Activated CD8-positive, alpha-beta memory T cell treated with anti-CD3 and anti-CD28 coated beads, Interleukin-2, amount 50 U/mL, for 24 hours (primary cell): Measurements from ENCODE around the gene MUC21.
"Not testable (repeated sequence)": the region's sequence is repeated elsewhere in the genome, so short reads cannot be mapped to it uniquely, and the experiment has no call there.

Experiments used
- DNase-seq: peaks from one replicate; pipeline ENCODE4 v3.0.0-alpha.2; 2020; ENCODE audit errors: extremely low read depth

MUC21 gene

GRCh38 chr6:30969171-30969570 is 14.3 kb upstream of the MUC21 start:
- not testable (repeated sequence) for DNase-seq

- DNase-seq: no peak
These were observed 12.6 kb upstream of the MUC21 start for GRCh38 chr6:30970946-30971345.

- DNase-seq: no peak
These were observed 10.7 kb upstream of the MUC21 start for GRCh38 chr6:30972816-30973215.

DNA sequence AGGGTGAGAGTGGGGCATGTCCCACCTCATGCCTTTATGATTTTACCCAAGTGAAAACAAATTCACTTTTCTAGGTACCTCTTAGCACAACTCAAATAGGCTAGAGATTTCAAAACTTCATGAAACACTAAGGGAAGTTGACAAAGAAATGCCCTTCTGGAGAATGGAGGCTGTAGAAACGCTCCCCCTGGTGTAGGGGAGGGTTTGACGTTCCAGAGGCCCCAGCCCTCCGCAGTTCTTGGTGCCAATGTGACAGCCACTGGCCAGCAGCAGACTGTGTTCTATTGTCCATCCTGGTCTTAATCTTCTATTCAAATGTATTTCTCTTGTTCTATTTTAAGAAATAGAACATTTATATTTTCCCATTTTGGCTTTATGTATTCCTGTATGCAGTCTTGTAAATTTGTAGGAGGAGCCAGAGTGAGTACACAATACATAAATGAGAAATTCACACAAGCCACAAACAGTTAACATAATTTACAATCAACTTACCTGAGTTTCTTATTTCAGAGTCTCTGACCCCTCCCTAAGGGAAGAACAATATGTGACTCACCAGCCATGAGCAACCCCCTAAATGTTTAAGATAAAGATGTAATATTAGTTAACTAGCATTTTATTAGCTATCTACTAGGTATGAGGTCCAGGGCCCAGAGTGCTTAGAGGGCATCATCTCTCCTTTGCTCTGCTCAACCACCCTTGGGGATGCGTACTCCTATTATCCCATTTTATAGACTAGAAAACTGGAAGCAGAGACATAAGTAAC is 8.8 kb upstream of the MUC21 start:
- DNase-seq: no peak

GRCh38 chr6:30979141-30979540 is 4.4 kb upstream of the MUC21 start:
- no peak for DNase-seq

- no peak for DNase-seq
These were observed 3.8 kb upstream of the MUC21 start for GRCh38 chr6:30979690-30980089.

DNA sequence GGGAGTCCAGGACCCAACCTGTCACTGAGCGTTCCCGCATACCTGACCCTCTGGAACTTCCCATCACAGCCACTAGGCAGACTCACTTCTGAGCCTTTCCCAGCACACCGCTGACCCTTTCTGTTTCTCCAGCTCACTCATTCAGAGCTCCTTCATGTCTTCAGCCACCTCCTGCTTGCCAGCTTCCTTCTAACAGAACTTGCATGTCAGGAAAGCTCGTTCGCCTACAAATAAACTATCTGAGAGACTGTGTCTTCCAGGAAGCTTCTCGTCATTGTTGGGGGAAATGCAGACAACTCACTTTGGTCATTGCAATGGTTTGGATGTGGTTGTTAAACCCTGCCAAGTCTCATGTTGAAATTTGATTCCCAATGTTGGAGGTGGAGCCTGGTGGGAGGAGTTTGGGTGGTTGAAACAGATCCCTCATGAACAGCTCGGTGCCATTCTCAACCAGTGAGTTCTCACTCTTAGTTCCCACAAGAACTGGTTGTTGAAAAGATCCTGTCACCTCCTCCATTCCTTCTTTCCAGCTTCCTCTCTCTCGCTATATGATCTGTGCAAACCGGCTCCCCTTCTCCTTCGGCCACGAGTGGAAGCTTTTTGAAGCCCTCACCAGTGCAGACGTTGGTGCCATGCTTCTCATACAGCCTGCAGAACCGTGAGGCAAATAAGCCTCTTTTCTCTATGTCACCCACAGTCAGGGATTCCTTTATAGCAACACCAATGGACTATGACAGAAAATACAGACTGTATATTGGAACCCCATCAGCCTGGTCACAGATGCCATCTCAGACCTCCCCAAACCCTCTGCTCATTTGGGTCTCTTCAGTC is 1.4 kb upstream of the MUC21 start:
- DNase-seq: no peak

DNA sequence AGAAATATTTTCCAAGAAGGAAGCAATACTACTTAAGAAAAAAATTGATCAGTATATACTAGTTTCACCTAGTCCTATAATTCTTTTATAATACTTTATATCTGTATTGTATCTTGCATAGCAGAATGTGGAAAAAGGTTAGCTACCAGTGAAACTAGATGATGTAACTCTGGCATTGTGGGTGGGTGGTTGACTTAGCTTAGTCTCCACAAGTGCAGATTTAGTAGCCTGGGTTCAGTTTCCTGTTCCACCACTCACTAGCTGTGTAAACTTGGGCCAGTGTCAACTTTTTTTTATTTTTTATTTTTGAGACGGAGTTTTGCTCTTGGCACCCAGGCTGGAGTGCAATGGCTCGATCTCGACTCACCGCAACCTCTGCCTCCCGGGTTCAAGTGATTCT is 2.0 kb downstream of the MUC21 start:
- no peak for DNase-seq

- DNase-seq: no peak
These were observed 3.8 kb downstream of the MUC21 start for GRCh38 chr6:30987304-30987703.

DNA sequence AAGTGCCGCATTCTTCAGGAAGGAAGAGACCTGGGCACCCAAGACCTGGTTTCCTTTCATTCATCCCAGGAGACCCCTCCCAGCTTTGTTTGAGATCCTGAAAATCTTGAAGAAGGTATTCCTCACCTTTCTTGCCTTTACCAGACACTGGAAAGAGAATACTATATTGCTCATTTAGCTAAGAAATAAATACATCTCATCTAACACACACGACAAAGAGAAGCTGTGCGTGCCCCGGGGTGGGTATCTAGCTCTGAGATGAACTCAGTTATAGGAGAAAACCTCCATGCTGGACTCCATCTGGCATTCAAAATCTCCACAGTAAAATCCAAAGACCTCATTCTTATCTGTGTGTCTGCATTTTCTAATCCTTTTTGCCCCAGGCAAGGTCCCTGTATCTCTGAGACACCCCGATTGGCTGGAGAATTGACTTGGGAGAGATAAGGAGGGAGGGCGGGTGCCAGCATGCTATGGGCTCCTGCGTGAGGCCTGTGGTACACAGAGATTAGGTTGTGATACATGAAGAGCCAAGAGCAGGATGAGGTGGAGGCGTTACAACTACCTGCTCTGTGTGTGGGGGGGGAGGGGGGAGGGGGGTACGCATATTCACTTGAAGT is 4.8 kb downstream of the MUC21 start:
- DNase-seq: no peak

DNA sequence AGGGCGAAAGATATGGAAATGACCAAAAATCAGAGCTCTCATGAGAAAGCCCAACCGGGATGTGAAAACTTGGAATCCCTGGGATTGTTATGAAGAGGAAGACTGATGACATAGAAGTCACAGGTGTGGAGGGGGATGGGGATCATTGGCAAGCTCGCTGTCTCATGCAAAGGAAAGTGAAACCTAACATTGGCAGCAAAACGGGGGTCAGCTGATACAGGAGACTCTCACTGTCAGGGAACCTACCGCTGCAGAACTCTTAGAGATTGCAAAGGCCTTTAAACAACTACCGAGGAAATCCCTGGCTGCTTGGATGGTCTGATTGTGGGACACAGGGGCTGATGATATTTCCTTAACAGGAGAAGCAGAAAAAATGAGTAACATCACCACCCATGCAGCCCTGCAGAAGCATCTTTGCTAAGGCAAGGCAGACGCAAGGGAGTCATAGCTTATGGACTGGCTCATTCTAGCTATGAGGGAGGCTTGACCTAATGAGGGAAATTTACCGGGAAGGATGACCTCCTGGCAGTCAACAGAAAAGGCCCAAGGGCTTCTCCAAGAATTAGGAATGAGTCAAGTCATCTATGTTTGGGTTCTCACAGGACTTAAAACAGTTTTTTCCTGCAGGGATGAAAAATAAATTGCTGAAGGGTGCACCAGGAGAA is 7.0 kb downstream of the MUC21 start:
- DNase-seq: no peak

DNA sequence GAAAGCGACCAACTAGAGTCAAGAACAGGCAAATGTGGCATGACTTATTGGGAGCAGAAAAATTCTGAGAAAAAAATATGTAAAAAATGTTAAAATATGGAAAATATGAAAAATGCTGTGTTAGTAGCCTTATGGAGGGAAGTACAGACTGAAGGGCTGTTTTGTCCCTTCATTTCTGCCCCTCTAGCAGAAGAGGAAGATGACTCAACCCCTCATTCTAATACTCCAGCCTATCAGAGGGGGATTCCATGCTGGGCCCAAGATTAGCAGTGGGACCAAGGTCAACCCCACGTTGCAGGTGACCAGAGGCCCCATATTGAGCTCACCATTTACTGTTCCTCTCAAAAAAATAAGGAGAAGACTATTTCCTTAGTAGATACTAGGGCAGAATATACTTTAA is 8.4 kb downstream of the MUC21 start:
- DNase-seq: no peak

GRCh38 chr6:30997301-30997700 is 13.8 kb downstream of the MUC21 start:
- DNase-seq: no peak

GRCh38 chr6:30998785-30999184 is 15.3 kb downstream of the MUC21 start:
- no peak for DNase-seq

DNA sequence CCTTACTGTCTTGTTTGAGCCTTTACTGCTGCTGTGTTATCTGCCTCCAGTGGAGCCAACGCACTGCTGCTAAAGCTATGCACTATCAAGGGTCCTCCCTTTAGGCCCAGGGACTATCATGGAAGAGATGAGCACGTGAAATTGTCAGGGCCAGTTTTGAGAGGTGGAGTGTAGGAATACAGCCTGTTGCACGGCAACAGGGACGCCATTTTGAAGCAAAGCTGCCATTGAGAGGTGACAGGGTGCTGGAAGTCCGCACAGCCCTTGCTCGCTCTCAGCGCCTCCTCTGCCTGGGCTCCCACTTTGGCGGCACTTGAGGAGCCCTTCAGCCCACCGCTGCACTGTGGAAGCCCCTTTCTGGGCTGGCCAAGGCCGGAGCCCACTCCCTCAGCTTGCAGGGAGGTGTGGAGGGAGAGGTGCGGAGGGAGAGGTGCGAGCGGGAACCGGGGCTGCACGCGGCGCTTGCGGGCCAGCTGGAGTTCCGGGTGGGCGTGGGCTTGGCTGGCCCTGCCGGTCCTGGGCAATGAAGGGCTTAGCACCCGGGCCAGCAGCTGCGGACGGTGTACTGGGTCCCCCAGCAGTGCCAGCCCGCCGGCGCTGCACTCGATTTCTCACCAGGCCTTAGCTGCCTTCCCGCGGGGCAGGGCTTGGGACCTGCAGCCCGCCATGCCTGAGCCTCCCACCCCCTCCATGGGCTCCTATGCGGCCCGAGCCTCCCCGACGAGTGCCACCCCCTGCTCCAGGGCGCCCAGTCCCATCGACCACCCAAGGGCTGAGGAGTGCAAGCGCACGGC is 16.7 kb downstream of the MUC21 start:
- DNase-seq: not testable (repeated sequence)

DNA sequence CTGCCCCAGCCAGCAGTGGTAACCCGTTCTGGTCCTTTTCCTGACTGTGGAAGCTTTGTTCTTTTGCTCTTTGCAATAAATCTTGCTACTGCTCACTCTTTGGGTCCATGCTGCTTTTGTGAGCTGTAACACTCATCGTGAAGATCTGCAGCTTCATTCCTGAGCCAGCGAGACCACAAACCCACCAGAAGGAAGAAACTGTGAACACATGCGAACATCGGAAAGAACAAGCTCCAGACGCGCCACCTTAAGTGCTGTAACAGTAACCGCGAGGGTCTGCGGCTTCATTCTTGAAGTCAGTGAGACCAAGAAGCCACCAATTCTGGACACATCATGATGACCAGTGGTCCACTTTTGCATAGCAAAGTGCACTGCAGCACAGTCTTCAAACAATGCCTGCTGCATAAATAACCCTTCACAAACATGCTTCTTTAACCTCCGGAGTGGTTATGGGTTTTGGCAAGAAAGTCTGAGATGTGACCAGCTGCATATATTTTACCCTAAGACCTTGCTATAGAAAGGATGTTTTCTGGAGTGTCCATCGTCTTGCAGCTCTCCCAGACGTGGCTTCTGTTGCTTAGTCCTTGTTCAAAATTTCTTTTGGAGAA is 17.9 kb downstream of the MUC21 start:
- DNase-seq: no peak

DNA sequence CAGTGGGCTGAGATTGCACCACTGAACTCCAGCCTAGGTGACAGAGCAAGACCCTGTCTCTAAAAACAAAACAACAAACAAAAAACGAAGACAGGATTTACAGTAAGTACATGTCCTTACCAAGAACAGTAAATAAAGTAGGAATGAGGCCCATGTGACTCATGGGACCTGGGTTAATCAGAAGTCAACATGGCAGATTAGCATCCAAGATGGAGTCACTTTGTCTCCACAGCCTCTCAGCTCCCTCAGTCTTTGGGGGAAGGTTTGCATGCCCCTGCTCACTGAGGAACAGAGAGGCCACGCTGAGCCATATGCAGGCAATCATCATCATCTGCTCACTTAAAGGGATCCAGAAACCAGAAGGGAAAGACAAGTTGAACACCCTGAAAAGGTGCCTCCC is 19.0 kb downstream of the MUC21 start:
- no peak for DNase-seq

DNA sequence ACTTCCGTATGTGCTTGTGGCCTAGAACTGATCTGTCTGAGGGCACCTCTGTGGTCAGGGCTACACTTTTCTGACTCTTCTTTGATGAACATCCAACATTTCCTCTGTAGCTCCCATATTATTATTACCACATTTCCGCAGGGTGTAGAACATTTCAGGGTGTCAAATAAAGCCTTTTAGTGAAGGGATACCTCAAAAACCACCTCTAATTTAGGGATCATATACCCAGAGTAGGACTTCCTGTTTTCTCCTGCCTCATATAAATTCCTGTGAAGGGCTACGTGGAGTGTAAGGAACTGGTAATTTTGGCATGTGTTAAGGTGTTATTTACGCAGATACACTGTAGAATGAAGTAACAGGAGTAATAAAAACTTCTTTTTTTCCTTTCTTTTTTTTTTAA is 21.3 kb downstream of the MUC21 start:
- DNase-seq: no peak

DNA sequence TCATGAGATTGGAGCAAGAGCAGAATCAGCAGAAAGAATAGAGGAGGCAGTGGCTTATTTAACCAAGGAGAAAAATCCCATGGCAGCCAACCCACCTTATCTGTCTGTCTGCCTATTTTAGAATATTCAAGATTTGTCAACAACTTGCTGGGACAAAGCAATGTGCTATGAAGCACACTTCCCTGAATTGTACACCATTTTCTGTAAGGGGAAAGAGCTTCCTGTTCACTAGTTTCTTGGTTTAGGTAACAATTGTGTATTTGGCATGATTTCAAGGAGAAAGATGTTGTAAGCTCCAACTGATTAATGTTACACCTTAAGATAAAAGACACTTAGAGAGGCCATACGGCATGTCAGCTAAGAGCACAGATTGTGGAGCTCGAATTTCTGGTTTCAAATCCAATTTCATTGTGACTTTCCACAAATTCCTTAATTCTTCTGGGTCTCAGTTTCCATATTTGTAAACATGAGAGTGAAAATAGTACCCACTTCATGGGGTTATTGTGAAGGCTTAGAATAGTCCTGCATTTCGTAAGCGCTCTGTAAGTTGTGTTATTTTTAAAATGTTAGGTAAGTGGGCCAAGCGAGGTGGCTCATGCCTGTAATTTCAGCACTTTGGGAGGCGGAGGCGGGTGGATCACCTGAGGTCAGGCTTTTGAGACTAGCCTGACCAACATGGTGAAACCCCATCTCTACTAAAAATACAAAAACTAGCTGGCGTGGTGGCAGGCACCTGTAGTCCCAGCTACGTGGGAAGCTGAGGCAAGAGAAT is 21.9 kb downstream of the MUC21 start:
- DNase-seq: no peak

- no peak for DNase-seq
These were observed 24.2 kb downstream of the MUC21 start for GRCh38 chr6:31007694-31008093.
